Measurements from ENCODE around the gene PJVK. TPM values are rescaled to one million over a fixed set of nuclear protein-coding genes. Genes with fewer than 3 reads are reported as not detected.
A peak's percentile ranks its signal among the peaks of the same experiment; 100 is the strongest.

The PJVK gene
- total and polyA plus RNA-seq, 2 of the 13 experiments (the other 11 are each of a cell fraction or from before 2014, with no cell fraction given): 1.2 to 2.6 TPM

DNA sequence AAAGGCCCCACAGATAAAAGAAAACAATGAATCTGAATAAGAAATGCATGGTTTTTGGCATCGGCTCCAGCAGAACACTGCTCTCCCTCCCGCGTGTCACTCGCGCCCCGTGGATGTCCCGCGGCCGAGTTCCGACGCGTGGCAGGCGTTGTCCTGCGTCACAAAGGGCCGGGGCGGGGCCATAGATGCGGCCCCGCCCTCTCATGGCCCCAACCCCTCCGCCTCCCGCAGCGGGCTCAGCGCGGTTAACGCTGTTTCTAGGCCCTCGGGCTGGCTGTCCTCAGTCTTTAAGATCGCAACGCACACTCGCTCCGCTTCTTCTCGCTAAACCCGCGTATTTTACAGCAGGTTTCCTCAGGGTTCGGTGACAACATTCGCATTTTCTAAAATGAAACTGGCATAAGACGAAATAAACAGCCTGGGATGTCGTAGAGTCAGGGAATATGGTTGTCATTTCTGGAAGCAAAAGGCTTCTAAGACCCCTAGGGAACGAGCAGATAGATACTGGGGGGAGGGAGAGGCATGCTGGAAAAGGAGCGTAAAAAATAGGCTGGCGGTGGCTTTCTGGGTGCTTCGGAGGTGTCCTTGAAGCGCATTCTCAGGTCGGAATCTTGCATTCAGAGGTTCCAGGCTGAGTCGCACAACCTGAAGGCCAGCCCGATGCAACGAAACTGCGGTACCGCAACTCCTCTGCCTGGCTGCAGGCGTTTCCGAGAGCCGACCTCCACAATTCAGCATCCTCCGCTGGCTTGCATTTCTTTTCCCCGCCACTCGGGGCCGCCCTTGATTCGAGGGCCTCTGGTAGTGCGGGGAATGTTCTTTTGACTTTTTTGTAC, 27.5 kb downstream of the PJVK start, which contains the start of gene FKBP7 (continued):
- TF ChIP-seq CHD4 (IDR thresholded peaks at IDR 0.05; ENCODE audit: borderline replicate concordance, low read length) (no peak), ZNF614 (CRISPR knock-in tag; IDR thresholded peaks at IDR 0.05; ENCODE audit: borderline replicate concordance) (peak; percentile 46), ZNF296 (CRISPR knock-in tag; conservative IDR thresholded peaks at IDR 0.05) (no peak), PLRG1 (conservative IDR thresholded peaks at IDR 0.05) (no peak), RARG (CRISPR knock-in tag; IDR thresholded peaks at IDR 0.05; ENCODE audit: low read depth) (0 out of 2 replicates have a peak, but pooled peaks have one; percentile 27), PAF1 (CRISPR knock-in tag; IDR thresholded peaks at IDR 0.05) (no peak), SETDB1 (CRISPR knock-in tag; IDR thresholded peaks at IDR 0.05; ENCODE audit: borderline replicate concordance) (0 out of 2 replicates have a peak, but pooled peaks have one; percentile 64), NCOA5 (CRISPR knock-in tag; IDR thresholded peaks at IDR 0.05) (no peak), RBM22 (optimal IDR thresholded peaks at IDR 0.05; ENCODE audit: low read length) (no peak), SYNCRIP (IDR thresholded peaks at IDR 0.05; ENCODE audit: insufficient read depth, low read depth, low read length) (no peak), ZNF138 (CRISPR knock-in tag; IDR thresholded peaks at IDR 0.05; ENCODE audit: low read depth) (no peak), NR1H2 (CRISPR knock-in tag; IDR thresholded peaks at IDR 0.05; ENCODE audit: borderline replicate concordance, low read depth) (no peak), ZNF816 (CRISPR knock-in tag; IDR thresholded peaks at IDR 0.05; ENCODE audit: borderline replicate concordance) (no peak), NFIB (CRISPR knock-in tag; IDR thresholded peaks at IDR 0.05; ENCODE audit: borderline replicate concordance) (peak; percentile 84; the same call in 1 of the 2 replicates), ZFYVE20 (CRISPR knock-in tag; IDR thresholded peaks at IDR 0.05; ENCODE audit: borderline replicate concordance, low read depth) (no peak)
- TF ChIP-seq, protein P1, sequence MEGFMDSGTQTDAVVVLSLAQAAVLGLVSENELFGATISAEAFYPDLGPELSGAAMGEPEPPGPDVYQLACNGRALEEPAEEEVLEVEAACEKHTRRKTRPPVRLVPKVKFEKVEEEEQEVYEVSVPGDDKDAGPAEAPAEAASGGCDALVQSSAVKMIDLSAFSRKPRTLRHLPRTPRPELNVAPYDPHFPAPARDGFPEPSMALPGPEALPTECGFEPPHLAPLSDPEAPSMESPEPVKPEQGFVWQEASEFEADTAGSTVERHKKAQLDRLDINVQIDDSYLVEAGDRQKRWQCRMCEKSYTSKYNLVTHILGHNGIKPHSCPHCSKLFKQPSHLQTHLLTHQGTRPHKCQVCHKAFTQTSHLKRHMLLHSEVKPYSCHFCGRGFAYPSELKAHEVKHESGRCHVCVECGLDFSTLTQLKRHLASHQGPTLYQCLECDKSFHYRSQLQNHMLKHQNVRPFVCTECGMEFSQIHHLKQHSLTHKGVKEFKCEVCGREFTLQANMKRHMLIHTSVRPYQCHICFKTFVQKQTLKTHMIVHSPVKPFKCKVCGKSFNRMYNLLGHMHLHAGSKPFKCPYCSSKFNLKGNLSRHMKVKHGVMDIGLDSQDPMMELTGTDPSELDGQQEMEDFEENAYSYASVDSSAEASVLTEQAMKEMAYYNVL (CRISPR knock-in tag; IDR thresholded peaks at IDR 0.05; ENCODE audit: borderline replicate concordance): peak; percentile 61
- TF ChIP-seq, protein P2, sequence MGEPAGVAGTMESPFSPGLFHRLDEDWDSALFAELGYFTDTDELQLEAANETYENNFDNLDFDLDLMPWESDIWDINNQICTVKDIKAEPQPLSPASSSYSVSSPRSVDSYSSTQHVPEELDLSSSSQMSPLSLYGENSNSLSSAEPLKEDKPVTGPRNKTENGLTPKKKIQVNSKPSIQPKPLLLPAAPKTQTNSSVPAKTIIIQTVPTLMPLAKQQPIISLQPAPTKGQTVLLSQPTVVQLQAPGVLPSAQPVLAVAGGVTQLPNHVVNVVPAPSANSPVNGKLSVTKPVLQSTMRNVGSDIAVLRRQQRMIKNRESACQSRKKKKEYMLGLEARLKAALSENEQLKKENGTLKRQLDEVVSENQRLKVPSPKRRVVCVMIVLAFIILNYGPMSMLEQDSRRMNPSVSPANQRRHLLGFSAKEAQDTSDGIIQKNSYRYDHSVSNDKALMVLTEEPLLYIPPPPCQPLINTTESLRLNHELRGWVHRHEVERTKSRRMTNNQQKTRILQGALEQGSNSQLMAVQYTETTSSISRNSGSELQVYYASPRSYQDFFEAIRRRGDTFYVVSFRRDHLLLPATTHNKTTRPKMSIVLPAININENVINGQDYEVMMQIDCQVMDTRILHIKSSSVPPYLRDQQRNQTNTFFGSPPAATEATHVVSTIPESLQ (CRISPR knock-in tag; conservative IDR thresholded peaks at IDR 0.05): peak; percentile 77
- TF ChIP-seq, protein P3, sequence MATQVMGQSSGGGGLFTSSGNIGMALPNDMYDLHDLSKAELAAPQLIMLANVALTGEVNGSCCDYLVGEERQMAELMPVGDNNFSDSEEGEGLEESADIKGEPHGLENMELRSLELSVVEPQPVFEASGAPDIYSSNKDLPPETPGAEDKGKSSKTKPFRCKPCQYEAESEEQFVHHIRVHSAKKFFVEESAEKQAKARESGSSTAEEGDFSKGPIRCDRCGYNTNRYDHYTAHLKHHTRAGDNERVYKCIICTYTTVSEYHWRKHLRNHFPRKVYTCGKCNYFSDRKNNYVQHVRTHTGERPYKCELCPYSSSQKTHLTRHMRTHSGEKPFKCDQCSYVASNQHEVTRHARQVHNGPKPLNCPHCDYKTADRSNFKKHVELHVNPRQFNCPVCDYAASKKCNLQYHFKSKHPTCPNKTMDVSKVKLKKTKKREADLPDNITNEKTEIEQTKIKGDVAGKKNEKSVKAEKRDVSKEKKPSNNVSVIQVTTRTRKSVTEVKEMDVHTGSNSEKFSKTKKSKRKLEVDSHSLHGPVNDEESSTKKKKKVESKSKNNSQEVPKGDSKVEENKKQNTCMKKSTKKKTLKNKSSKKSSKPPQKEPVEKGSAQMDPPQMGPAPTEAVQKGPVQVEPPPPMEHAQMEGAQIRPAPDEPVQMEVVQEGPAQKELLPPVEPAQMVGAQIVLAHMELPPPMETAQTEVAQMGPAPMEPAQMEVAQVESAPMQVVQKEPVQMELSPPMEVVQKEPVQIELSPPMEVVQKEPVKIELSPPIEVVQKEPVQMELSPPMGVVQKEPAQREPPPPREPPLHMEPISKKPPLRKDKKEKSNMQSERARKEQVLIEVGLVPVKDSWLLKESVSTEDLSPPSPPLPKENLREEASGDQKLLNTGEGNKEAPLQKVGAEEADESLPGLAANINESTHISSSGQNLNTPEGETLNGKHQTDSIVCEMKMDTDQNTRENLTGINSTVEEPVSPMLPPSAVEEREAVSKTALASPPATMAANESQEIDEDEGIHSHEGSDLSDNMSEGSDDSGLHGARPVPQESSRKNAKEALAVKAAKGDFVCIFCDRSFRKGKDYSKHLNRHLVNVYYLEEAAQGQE (IDR thresholded peaks at IDR 0.05; ENCODE audit: borderline replicate concordance in 1 of 2, low read depth in 1 of 2, low read length in 2 of 2): peak in 1 of 2 experiments; percentile 13; a peak in 1 of 4 replicates
- TF ChIP-seq, protein P4, sequence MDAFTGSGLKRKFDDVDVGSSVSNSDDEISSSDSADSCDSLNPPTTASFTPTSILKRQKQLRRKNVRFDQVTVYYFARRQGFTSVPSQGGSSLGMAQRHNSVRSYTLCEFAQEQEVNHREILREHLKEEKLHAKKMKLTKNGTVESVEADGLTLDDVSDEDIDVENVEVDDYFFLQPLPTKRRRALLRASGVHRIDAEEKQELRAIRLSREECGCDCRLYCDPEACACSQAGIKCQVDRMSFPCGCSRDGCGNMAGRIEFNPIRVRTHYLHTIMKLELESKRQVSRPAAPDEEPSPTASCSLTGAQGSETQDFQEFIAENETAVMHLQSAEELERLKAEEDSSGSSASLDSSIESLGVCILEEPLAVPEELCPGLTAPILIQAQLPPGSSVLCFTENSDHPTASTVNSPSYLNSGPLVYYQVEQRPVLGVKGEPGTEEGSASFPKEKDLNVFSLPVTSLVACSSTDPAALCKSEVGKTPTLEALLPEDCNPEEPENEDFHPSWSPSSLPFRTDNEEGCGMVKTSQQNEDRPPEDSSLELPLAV (CRISPR knock-in tag; conservative IDR thresholded peaks at IDR 0.05; ENCODE audit: low read depth): no peak
